HepG2 (cell line): Measurements from ENCODE around the gene DIS3L2. TPM values are rescaled to one million over a fixed set of nuclear protein-coding genes. Genes with fewer than 3 reads are reported as not detected.

Experiments used
- ATAC-seq: fragments of 200-7000 bp; cut with Tn5 transposase; 3 replicates; pipeline ENCODE4 v1.9.1; 2020; ENCODE audit warnings: mild to moderate bottlenecking, moderate library complexity
- BruUV-seq: library from RNA; stranded (reverse); fragments of 400-500 nt; replicated peaks from 2 replicates; lab custom pipeline; 2021; lab: Mats Ljungman, UMichigan
- CTCF ChIA-PET: fragments of 300-600 bp; formaldehyde crosslinking; extraction: SDS; loops from one replicate; lab custom pipeline; 2021; ENCODE audit warnings: low total read pairs, inconsistent platforms, low intra/inter-chr PET ratio; lab: Yijun Ruan, JAX
- POLR2A ChIA-PET: fragments of 350-600 bp; sonication (Branson Sonifier 250); formaldehyde crosslinking; loops from one replicate; lab custom pipeline; 2020; ENCODE audit warnings: antibody characterized with exemption, inconsistent platforms; lab: Yijun Ruan, JAX
- DNase-seq: peaks from one replicate; pipeline ENCODE4 v3.0.0-alpha.2; 2015; ENCODE audit warnings: low spot score
- FAIRE-seq: peaks from 3 replicates; lab custom pipeline; 2011; peaks lifted over from hg19 to GRCh38; lab: Jason Lieb, UNC
- H2AFZ ChIP-seq: one replicate; pipeline ENCODE4 v1.6.1; 2011; ENCODE audit warnings: low read length, inconsistent platforms
- H3K27ac ChIP-seq: fragments of 300-600 bp; 3 replicates; pipeline ENCODE4 v1.8.0; 2011; ENCODE audit warnings: mixed run types, mild to moderate bottlenecking, mixed read lengths, low read length, inconsistent platforms; ENCODE audit not compliant: insufficient read depth; ENCODE audit errors: extremely low read length
- H3K27me3 ChIP-seq, 2 experiments: fragments of 200-600 bp in 1 of 2; 2 replicates in 1 of 2; 3 replicates in 1 of 2; pipeline versions ENCODE4 v1.6.0 to v1.8.0; 2011; ENCODE audit warnings: low read length in 2 of 2, mild to moderate bottlenecking in 2 of 2, moderate library complexity in 2 of 2, inconsistent platforms in 1 of 2; ENCODE audit not compliant: insufficient read depth in 2 of 2, control insufficient read depth in 1 of 2
- H3K36me3 ChIP-seq, 2 experiments: fragments of 200-600 bp in 1 of 2; replicated peaks in 1 of 2; 2 replicates in 1 of 2; 3 replicates in 1 of 2; pipeline versions ENCODE4 v1.5.1 to v1.8.0; 2011; ENCODE audit warnings: low read length in 2 of 2, inconsistent platforms in 1 of 2; ENCODE audit not compliant: insufficient read depth in 2 of 2, control insufficient read depth in 1 of 2
- H3K4me1 ChIP-seq: 2 replicates; pipeline ENCODE4 v1.5.1; 2012; ENCODE audit warnings: low read length, inconsistent platforms; ENCODE audit not compliant: insufficient read depth
- H3K4me2 ChIP-seq: 2 replicates; pipeline ENCODE4 v1.6.0; 2011; ENCODE audit warnings: low read depth, low read length, inconsistent platforms
- H3K4me3 ChIP-seq, 3 experiments: fragments of 200-600 bp in 1 of 3; sonication (generic), shearing (Covaris generic) in 1 of 3; replicated peaks in 1 of 3; 2 replicates each; pipeline ENCODE4 v1.5.1; 2011 to 2016; ENCODE audit warnings: low read length in 3 of 3, inconsistent platforms in 2 of 3, low read depth in 2 of 3, mild to moderate bottlenecking in 2 of 3, control low read depth in 1 of 3, mixed read lengths in 1 of 3; ENCODE audit not compliant: insufficient read depth in 1 of 3
- H3K79me2 ChIP-seq: one replicate; pipeline ENCODE4 v1.6.1; 2011; ENCODE audit warnings: low read length, inconsistent platforms; ENCODE audit not compliant: insufficient read depth
- H3K9ac ChIP-seq: 2 replicates; pipeline ENCODE4 v1.6.0; 2011; ENCODE audit warnings: mild to moderate bottlenecking, low read depth, low read length, inconsistent platforms; ENCODE audit not compliant: insufficient read depth
- H3K9me3 ChIP-seq: 2 replicates; pipeline ENCODE4 v1.5.1; 2012; ENCODE audit warnings: mild to moderate bottlenecking, low read length
- H4K20me1 ChIP-seq: 2 replicates; pipeline ENCODE4 v1.6.0; 2011; ENCODE audit warnings: inconsistent platforms, mild to moderate bottlenecking, low read length, moderate library complexity; ENCODE audit not compliant: insufficient read depth
- ARID3A ChIP-seq: IDR thresholded peaks from 2 replicates; pipeline ENCODE4 v1.6.1; 2012; ENCODE audit warnings: low read depth, low read length, improper control_type of control experiment
- ARNT2 ChIP-seq: sonication (generic); formaldehyde crosslinking; IDR thresholded peaks from 2 replicates; pipeline ENCODE4 v1.8.0; 2022; ENCODE audit warnings: mild to moderate bottlenecking, low read depth, missing genetic modification reagents, moderate library complexity
- CENPX ChIP-seq: sonication (generic); formaldehyde crosslinking; IDR thresholded peaks from 2 replicates; pipeline ENCODE4 v1.9.0; 2021; ENCODE audit warnings: mild to moderate bottlenecking, missing genetic modification reagents, moderate library complexity
- FOXO4 ChIP-seq: sonication (generic); formaldehyde crosslinking; conservative IDR thresholded peaks from 2 replicates; pipeline ENCODE4 v1.8.1; 2023; ENCODE audit warnings: missing genetic modification reagents
- MYPOP ChIP-seq: sonication (generic); formaldehyde crosslinking; IDR thresholded peaks from 2 replicates; pipeline ENCODE4 v1.8.1; 2023; ENCODE audit warnings: mild to moderate bottlenecking, moderate library complexity, missing genetic modification reagents
- NFE2L1 ChIP-seq: sonication (generic); formaldehyde crosslinking; IDR thresholded peaks from 2 replicates; pipeline ENCODE4 v1.4.0; 2020; ENCODE audit warnings: missing genetic modification reagents, mild to moderate bottlenecking, borderline replicate concordance
- POLR2A ChIP-seq, 2 experiments: IDR thresholded peaks; 2 replicates each; pipeline ENCODE4 v1.6.1; 2011; ENCODE audit warnings: low read depth in 2 of 2, low read length in 2 of 2, mild to moderate bottlenecking in 1 of 2, moderate library complexity in 1 of 2; ENCODE audit not compliant: insufficient read depth in 1 of 2
- ZNF609 ChIP-seq: sonication (generic); formaldehyde crosslinking; IDR thresholded peaks from 2 replicates; pipeline ENCODE4 v1.4.0; 2020; ENCODE audit warnings: mild to moderate bottlenecking, missing genetic modification reagents, borderline replicate concordance
- ZNF691 ChIP-seq: sonication (generic); formaldehyde crosslinking; IDR thresholded peaks from 2 replicates; pipeline ENCODE4 v1.4.0; 2020; ENCODE audit warnings: missing genetic modification reagents, low read depth, mild to moderate bottlenecking, borderline replicate concordance
- WGBS: methylation state at CpG from one replicate; pipeline ENCODE4 v1.1.6; 2017; ENCODE audit warnings: low lambda C conversion rate; 5-methylcytosine and 5-hydroxymethylcytosine counted together
- in situ Hi-C: cut with HindIII; loops from 2 replicates; pipeline ENCODE4 v1.10.0; 2017; ENCODE audit warnings: low pct_unique_long_range_greater_than_20kb; ENCODE audit not compliant: extremely low pct_ligation_motif_present
- intact Hi-C: fragments of 100-400 bp; cut with micrococcal nuclease; formaldehyde crosslinking; loops from one replicate; pipeline ENCODE4 v1.10.0; 2022; ENCODE audit not compliant: unreplicated experiment
- polyA plus RNA-seq, 8 experiments: library from polyadenylated mRNA; depleted of rRNA in 3 of 8; stranded (reverse) in 7 of 8; unstranded in 1 of 8; fragments of >200 nt; fragmentation: Illumina TruSeq in 4 of 8; extraction: Trizol in 4 of 8; gene quantifications; 2 replicates each; pipeline versions ENCODE4 v1.2.1 to v1.2.3, GENCODE V29; 2011 to 2016; ENCODE audit warnings: low read depth in 4 of 8, missing spikeins in 1 of 8, mixed read lengths in 1 of 8; ENCODE audit not compliant: insufficient read depth in 1 of 8
- total RNA-seq, 5 experiments: library from RNA; depleted of rRNA; stranded (reverse); fragments of >200 nt; fragmentation: Illumina TruSeq; extraction: Trizol; gene quantifications; 2 replicates each; pipeline ENCODE4 v1.2.3, GENCODE V29; 2016; ENCODE audit warnings: low read depth in 1 of 5

Gene DIS3L2
- total and polyA plus RNA-seq, 2 of the 13 experiments (the other 11 are each of a cell fraction or from before 2014, with no cell fraction given): 7.0 to 23.9 TPM

- H3K4me1 ChIP-seq: peaks cover 17% of the 10 kb centered on the region
- ATAC-seq (no peak), DNase-seq (no peak), FAIRE-seq (no peak)
- no peak overlapping the region for H3K4me2 ChIP-seq
- TF ChIP-seq ZNF691 (CRISPR knock-in tag) (no peak), ZNF609 (CRISPR knock-in tag) (no peak), ARID3A (no peak), FOXO4 (CRISPR knock-in tag) (no peak), ARNT2 (no peak), NFE2L1 (CRISPR knock-in tag) (no peak), POLR2A (IDR thresholded peaks at IDR 0.05; ENCODE audit: insufficient read depth in 1 of 2, low read depth in 2 of 2, low read length in 2 of 2) (no peak), CENPX (CRISPR knock-in tag) (no peak), MYPOP (no peak)
- H3K79me2 ChIP-seq: no peaks in the 10 kb centered on the region
- ChIA-PET POLR2A (no interaction called here), CTCF (no interaction called here)
- 52% methylated on average over 54 of the region's 73 CpGs for WGBS
- no peaks in the 10 kb centered on the region for H4K20me1 ChIP-seq
- no peak overlapping the region for H3K27ac ChIP-seq
- intact Hi-C loops (no loop called here), in situ Hi-C loops (no loop called here)
- H3K9ac ChIP-seq: no peak overlapping the region
- BruUV-seq: no TSS peak
- H3K9me3 ChIP-seq: no peaks in the 10 kb centered on the region
- H2AFZ ChIP-seq: no peak overlapping the region
- H3K36me3 ChIP-seq: no peaks in the 10 kb centered on the region
- H3K27me3 ChIP-seq: peaks cover 18 to 63% of the 10 kb centered on the region in 2 experiments
- no peak overlapping the region for H3K4me3 ChIP-seq
Observed at GRCh38 chr2:232351686-232352510, 390.4 kb downstream of the DIS3L2 start.
